Posterior vena cava (tissue), 2 donors: ENCODE measurements around the gene CCDC63. TPM values are rescaled to one million over a fixed set of nuclear protein-coding genes. Genes with fewer than 3 reads are reported as not detected.

Source experiments
- DNase-seq: peaks from one replicate; pipeline ENCODE4 v3.0.0-alpha.2; 2020; ENCODE audit warnings: low spot score
- intact Hi-C, 2 donors: fragments of 100-400 bp; cut with DNase I; formaldehyde crosslinking; loops; one replicate each; pipeline versions ENCODE4 v1.14.1 to v1.14.2; 2022 to 2023
- long read RNA-seq, 2 donors: library from polyadenylated mRNA; unstranded; transcript quantifications; one replicate each; pipeline ENCODE4 v2.0.0, GENCODE V29; 2020 to 2021
- total RNA-seq, 2 donors: library from RNA; stranded (reverse); fragmentation: NEBNext Ultra II Directional; extraction: Animal tissue kit (Norgen Biotek cat#: 25700); gene quantifications; one replicate each; pipeline ENCODE4 v1.2.1, GENCODE V29; 2021
- donor health status: DM: yes; HTN: yes; CAD: no.
- donor health status: DM: yes; HTN: yes; CAD: no.

CCDC63 gene
- not detected for total RNA-seq
- long read RNA-seq, donor 1 = 0 reads
- long read RNA-seq, donor 2 = 0 reads

DNA sequence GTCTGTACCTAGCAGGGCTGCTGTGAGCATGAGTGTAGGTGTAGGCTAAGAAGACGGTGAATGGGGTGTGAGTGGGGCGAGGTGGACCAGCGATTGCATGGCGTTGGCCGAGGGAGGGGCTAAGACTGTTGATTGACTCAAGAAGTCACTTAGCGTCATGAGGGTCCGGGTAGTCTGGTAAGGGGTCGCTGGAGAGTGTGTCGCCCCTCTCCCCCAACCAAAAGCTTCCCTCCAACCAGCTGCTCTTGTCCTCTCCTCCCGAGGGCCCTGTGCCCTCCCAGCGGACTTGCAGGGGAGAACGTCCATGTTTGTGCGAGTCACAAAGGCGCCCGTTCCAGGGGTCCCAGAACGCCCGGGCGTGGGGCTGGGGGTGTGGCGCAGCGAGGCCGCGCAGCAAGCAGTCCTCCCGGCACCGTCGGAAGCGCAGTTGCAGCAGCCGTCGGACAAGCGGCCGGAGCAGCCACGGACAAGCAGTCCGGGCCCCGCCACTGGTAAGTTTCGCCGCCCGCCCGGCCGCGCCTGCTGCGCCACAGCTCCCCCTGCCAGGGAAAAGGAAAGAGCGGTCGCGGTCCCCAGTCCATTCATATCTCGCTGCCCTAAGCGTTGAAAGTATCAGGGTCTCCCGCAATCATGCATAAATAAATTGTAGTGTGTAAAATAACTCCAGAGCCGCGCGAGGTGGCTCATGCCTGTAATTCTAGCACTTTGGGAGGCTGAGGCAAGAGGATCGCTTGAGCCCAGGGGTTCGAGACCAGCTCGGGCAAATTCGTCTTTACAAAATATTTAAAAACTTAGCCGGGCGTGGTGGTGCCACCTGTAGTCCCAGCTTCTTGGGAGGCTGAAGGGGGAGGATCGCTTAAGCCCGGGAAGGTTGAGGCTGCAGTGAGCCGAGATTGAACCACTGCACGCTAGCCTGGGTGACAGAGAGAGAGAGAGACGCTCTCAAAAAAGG, at the start of gene CCDC63:
Gene CCDC63, plus strand, starts transcription at position 373 of the 952 bp plus-strand sequence. CDS start 5,968 bp downstream, outside the sequence.
- peak; percentile 87 for DNase-seq
- intact Hi-C loops = no loop called here

GRCh38 chr12:110798461-110798860, 48.3 kb upstream of the CCDC63 start:
- no peak for DNase-seq
- intact Hi-C loops = no loop called here

GRCh38 chr12:110802489-110802888, 44.3 kb upstream of the CCDC63 start:
- no peak for DNase-seq
- intact Hi-C loops = loop anchor here in 1 of 2 donors (5.0 kb wide), 1 partner anchor 1190 kb away; no protein-coding TSS in a partner anchor

- DNase-seq = no peak
- intact Hi-C loops = loop anchor here in 1 of 2 donors (5.0 kb wide), 1 partner anchor 1188 kb away; no protein-coding TSS in a partner anchor
These were observed 42.4 kb upstream of the CCDC63 start for GRCh38 chr12:110804406-110804805.

DNA sequence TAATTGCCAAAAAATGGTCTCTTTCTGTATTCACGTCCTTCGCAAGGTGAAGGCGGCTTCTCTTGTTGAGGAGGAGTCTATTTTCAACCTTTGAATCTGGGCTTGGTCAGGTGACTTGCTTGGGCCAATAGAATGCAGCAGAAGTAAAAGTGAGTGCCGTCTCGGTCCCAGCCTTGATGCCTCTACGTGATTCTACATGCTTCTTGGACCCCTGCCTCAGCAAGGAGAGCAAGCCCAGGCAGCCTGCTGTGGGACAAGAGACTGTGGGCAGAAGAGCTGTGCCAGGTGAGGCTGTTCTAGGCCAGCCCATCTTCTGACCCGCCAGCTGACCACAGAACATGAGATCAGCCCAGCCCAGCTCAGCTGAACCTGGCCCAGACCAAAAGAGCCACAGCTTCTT, 39.1 kb upstream of the CCDC63 start:
- DNase-seq = no peak
- intact Hi-C loops = loop anchor here in 1 of 2 donors (2.0 kb wide), 1 partner anchor 13 kb away; no protein-coding TSS in a partner anchor

DNA sequence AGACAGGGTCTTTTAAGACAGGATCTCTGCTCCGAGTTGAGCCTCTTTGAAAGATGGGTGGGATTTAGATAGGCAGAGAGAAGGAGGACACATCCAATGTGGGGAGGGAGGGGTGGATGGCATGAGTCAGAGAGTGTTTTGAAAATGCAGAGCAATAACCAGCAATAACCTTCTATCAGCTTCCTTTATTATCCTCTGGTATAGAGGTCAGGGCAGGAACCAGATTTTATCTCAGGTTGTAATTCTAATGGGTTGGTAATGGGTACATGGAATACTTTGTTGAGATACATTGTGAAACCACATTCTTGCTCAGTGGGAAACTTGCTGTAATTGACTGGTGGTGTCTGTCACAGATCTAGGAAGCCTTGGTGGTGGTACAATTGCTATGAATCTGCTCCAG, 37.6 kb upstream of the CCDC63 start:
- no peak for DNase-seq
- intact Hi-C loops = loop anchor here in 1 of 2 donors (2.0 kb wide), 1 partner anchor 14 kb away; no protein-coding TSS in a partner anchor

GRCh38 chr12:110811972-110812371, 34.8 kb upstream of the CCDC63 start:
- DNase-seq = no peak
- intact Hi-C loops = no loop called here

DNA sequence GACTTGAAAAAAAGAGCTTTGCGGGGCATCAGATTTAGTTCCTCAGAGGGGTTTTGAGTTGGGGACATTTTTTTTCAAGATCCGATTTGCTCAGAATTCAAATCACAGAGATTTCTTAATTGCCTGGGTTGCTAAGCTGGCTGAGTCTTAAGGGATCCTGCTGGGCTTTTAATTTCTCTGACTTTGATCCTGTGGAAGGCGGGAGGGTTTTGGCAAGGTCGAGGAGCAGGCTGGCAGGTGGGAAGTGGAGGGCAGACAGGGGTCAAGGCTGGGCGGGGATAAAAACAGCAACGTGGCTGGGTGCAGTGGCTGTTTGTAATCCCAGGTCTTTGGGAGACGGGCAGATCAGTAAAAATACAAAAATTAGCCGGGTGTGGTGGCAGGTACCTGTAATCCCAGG, 33.5 kb upstream of the CCDC63 start:
- DNase-seq = no peak
- intact Hi-C loops = no loop called here

- no peak for DNase-seq
These were observed 33.0 kb upstream of the CCDC63 start for GRCh38 chr12:110813756-110814155.

GRCh38 chr12:110816248-110816647, 30.5 kb upstream of the CCDC63 start:
- DNase-seq = no peak
- intact Hi-C loops = no loop called here

More at GRCh38 chr12:110813756-110814155, 33.0 kb upstream of the CCDC63 start:
- intact Hi-C loops = no loop called here

DNA sequence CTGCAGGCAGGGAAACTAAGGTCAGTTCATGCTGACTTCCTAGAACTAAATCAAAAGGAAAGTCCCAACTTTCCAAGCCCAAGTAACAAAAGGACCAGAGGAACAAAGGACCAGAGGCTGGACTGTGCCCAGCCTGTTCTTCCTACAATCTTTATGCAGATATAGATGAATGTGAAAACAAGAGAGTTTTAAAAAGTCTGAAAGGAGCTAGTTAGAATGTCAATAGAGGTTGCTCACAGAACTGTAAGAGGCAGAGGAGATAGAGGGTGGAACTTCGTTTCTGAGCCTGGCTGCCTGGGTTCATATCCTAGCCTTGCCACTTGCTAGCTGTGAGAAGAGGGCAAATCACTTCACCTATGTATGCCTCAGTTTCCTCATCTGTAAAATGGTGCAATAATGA, 30.0 kb upstream of the CCDC63 start:
- intact Hi-C loops = no loop called here
- DNase-seq = no peak

GRCh38 chr12:110818511-110818910, 28.3 kb upstream of the CCDC63 start:
- intact Hi-C loops = no loop called here
- no peak for DNase-seq

- no peak for DNase-seq
- intact Hi-C loops = no loop called here
These were observed 27.6 kb upstream of the CCDC63 start for GRCh38 chr12:110819150-110819549.

- intact Hi-C loops = loop anchor here in 1 of 2 donors (10.0 kb wide), 1 partner anchor 105 kb away; no protein-coding TSS in a partner anchor
- DNase-seq = no peak
These were observed 27.1 kb upstream of the CCDC63 start for GRCh38 chr12:110819646-110820045.

DNA sequence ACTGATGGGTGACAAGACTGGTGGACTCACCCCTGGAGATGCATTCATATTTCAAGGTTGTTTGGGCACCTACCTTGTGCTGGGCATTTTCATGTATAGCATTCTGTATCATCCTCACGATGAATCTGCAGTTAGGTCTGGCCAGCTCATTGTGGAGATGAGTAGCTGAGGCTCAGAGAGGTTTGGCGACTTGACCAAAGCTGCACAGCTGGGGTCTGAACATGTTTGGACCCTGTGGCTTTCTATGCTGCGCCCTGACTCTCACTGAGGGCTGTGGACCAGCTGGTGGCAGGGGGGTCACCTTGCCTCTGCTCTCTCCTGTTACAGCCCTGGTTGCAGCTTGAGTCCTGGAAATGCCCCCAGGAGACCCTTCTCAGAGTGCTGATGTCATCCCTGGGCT, 24.9 kb upstream of the CCDC63 start:
- intact Hi-C loops = loop anchor here in 1 of 2 donors (10.0 kb wide), 1 partner anchor 107 kb away; no protein-coding TSS in a partner anchor
- DNase-seq = no peak

GRCh38 chr12:110822821-110823415, 23.9 kb upstream of the CCDC63 start:
- no peak for DNase-seq
- intact Hi-C loops = loop anchor here in 1 of 2 donors (10.0 kb wide), 1 partner anchor 108 kb away; no protein-coding TSS in a partner anchor

DNA sequence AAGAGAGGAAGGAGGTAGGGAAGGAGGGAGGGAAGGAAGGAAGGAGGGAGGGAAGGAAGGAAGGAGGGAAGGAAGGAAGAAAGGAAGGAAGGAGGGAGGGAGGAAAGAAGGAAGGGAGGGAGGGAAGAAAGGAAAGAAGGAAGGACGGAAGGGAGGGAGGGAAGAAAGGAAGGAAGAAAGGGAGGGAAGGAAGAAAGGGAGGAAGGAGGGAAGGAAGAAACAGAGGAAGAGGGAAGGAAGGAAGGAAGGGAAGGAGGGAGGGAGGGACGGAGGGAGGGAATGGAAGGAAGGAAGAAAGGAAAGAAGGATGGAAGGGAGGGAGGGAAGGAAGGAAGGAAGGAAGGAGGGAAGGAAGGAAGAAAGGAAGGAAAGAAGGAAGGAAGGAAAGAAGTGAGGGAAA, 22.4 kb upstream of the CCDC63 start:
- no peak for DNase-seq
- intact Hi-C loops = loop anchor here in 1 of 2 donors (10.0 kb wide), 1 partner anchor 110 kb away; no protein-coding TSS in a partner anchor

- intact Hi-C loops = loop anchor here (5.0 to 10.0 kb wide), 2 partner anchors 111 to 123 kb away; no protein-coding TSS in a partner anchor
- no peak for DNase-seq
These were observed 21.3 kb upstream of the CCDC63 start for GRCh38 chr12:110825530-110825929.

DNA sequence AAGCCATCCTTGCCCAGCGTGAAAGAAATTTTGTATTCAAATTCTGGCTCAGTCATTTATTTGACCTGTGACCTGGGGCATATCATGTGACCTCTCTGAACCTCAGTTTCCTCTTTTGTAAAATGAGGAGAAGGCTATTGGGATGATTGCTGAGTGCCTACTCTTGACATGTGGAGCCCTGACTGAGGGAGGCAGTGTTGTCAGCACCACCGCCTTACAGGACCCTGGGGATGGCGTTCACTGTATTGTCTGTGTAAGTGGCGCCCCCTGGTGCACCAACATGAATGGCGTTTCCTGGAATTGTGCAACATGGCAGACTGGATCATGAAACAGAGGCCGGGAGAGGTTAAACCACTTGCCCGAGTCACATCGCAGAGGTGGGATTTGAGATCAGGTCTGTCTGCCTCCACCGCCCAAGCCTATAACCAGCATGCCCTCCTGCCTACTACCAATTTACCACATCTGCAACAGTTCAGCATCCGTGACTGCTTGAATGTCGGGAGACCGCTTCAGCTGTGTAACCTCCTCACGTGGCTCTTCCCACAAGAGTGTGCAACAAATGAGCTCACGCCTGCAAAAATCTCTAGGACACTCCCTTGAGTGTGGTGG, 20.1 kb upstream of the CCDC63 start:
- intact Hi-C loops = loop anchor here (5.0 to 10.0 kb wide), 2 partner anchors 112 to 124 kb away; no protein-coding TSS in a partner anchor
- peak; percentile 96 for DNase-seq
